Neural cell (in vitro differentiated cells): ENCODE measurements around the gene PREX1.

ENCODE experiments used
- CTCF ChIP-seq: fragments of 450-650 bp; IDR thresholded peaks from 2 replicates; pipeline ENCODE4 v1.5.1; 2014; ENCODE audit warnings: antibody characterized with exemption, mild to moderate bottlenecking, moderate library complexity; ENCODE audit not compliant: poor library complexity, severe bottlenecking
- EP300 ChIP-seq: fragments of 450-650 bp; conservative IDR thresholded peaks from 2 replicates; pipeline ENCODE4 v1.6.1; 2014; ENCODE audit warnings: antibody characterized with exemption, mild to moderate bottlenecking, moderate library complexity; ENCODE audit not compliant: poor library complexity, severe bottlenecking
- TAF1 ChIP-seq: IDR thresholded peaks from 2 replicates; pipeline ENCODE4 v1.6.1; 2012; ENCODE audit warnings: low read depth

GRCh38 chr20:48804300-48804980, 23.4 kb downstream of the PREX1 start:
- TF ChIP-seq CTCF: no peak
- no peak for TF ChIP-seq TAF1
- TF ChIP-seq EP300: no peak
